ENCODE measurements around the gene DIP2A. TPM values are rescaled to one million over a fixed set of nuclear protein-coding genes. Genes with fewer than 3 reads are reported as not detected.

The DIP2A gene
- total and polyA plus RNA-seq, 2 of the 8 experiments (the other 6 are each of a cell fraction or from before 2014, with no cell fraction given): 16.0 to 27.1 TPM

DNA sequence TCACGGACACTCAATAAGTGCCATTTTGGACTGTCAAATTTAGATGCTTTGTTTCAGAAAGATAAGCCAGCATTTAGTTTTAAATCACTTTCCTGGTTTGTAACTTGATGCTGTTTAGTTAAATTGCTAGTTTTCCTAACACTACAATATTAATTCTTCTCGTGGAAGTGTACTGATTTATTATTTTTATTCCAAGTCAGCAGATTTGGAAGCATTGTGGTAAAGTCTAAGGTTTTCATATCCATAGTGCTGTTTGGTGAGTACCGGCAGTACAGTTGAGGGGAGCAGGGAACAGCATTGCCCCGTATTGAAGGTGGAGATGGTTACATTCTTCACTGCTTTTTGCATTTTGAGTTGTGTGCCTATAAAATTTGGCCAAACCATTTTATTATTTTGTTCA is 109.9 kb downstream of the DIP2A start:
- Histone ChIP-seq H3K4me2 (ENCODE audit: insufficient read depth in 1 of 2, low read depth in 2 of 2, low read length in 2 of 2) (no peak overlapping the region), H4K5ac (ENCODE audit: insufficient read length, low read depth, low read length) (no peak overlapping the region), H4K8ac (ENCODE audit: extremely low read depth, insufficient read depth, low read length) (no peak overlapping the region), H3K9me3 (ENCODE audit: insufficient read depth in 2 of 2, low read depth in 1 of 2, low read length in 1 of 2) (no peaks in the 10 kb centered on the region), H2AK5ac (ENCODE audit: low read depth, low read length) (no peak overlapping the region), H2BK120ac (replicated peaks; ENCODE audit: low read depth, low read length) (no peak overlapping the region), H3K4ac (replicated peaks; ENCODE audit: insufficient read length, low read depth, low read length) (no peak overlapping the region), H3K27me3 (replicated peaks in 1 of 4; ENCODE audit: control insufficient read depth in 3 of 4, extremely low read depth in 1 of 4, insufficient read depth in 3 of 4, low read length in 3 of 4) (no peaks in the 10 kb centered on the region), H3K56ac (replicated peaks; ENCODE audit: insufficient read length, low read depth, low read length) (no peak overlapping the region), H3K27ac (ENCODE audit: low read depth, low read length) (no peak overlapping the region), H4K20me1 (replicated peaks in 1 of 2; ENCODE audit: control insufficient read depth in 1 of 2, insufficient read depth in 2 of 2, low read length in 2 of 2) (peaks cover 0 to 3% of the 10 kb centered on the region in 2 experiments), H3K4me3 (ENCODE audit: extremely low read depth in 1 of 4, insufficient read depth in 2 of 4, low read depth in 3 of 4, low read length in 4 of 4) (no peak overlapping the region), H3K23me2 (ENCODE audit: low read depth, low read length) (no peaks in the 10 kb centered on the region), H2BK12ac (ENCODE audit: low read depth, low read length) (no peak overlapping the region), H2BK20ac (ENCODE audit: low read length) (no peak overlapping the region), H3K14ac (ENCODE audit: insufficient read length) (no peak overlapping the region), H3K79me1 (ENCODE audit: low read depth, low read length) (no peaks in the 10 kb centered on the region), H3K9ac (replicated peaks in 1 of 4; ENCODE audit: extremely low read depth in 1 of 4, low read depth in 3 of 4, low read length in 3 of 4) (no peak overlapping the region), H3K79me2 (ENCODE audit: control insufficient read depth in 1 of 2, insufficient read depth in 2 of 2, low read length in 2 of 2) (no peaks in the 10 kb centered on the region), H3K4me1 (replicated peaks in 1 of 4; ENCODE audit: control insufficient read depth in 3 of 4, insufficient read depth in 4 of 4, low read length in 3 of 4) (no peaks in the 10 kb centered on the region), H3K18ac (ENCODE audit: extremely low read depth, low read length) (no peak overlapping the region), H2AFZ (ENCODE audit: low read length) (no peak overlapping the region), H3K36me3 (ENCODE audit: control insufficient read depth in 2 of 4, insufficient read depth in 4 of 4, low read length in 3 of 4) (peaks cover 4 to 22% (median 13%) of the 10 kb centered on the region in 4 experiments; a peak in 5 of 8 replicates), H3K23ac (ENCODE audit: insufficient read length) (no peak overlapping the region), H2BK5ac (ENCODE audit: low read depth, low read length) (no peak overlapping the region), H2BK15ac (ENCODE audit: low read length) (no peak overlapping the region), H4K91ac (replicated peaks; ENCODE audit: insufficient read length, low read length) (no peak overlapping the region)
- DNase-seq (ENCODE audit: low read depth in 1 of 2, low spot score in 2 of 2) (no peak), FAIRE-seq (no peak)
- ChIA-PET CTCF (ENCODE audit: partially characterized antibody) (interaction anchor here (0.6 kb wide), 1 partner anchor 972 kb away, joined by 3 read pairs; no protein-coding TSS in a partner anchor), POLR2A (ENCODE audit: partially characterized antibody) (no interaction called here)
- 96% methylated on average over 4 of the region's 4 CpGs; no CpG with 5 or more reads in 1 of the 2 experiments for WGBS, 2 experiments (ENCODE audit: extremely low coverage in 1 of 2, insufficient coverage in 1 of 2, insufficient read length in 1 of 2, insufficient replicate concordance in 2 of 2, low coverage in 1 of 2, low lambda C conversion rate in 2 of 2, missing lambda C conversion rate in 1 of 2)
- no peak for TF ChIP-seq YY1 (IDR thresholded peaks at IDR 0.05; ENCODE audit: low read depth, low read length)
- TF ChIP-seq SP4 (IDR thresholded peaks at IDR 0.05; ENCODE audit: low read length): no peak
- no peak for TF ChIP-seq ASH2L (IDR thresholded peaks at IDR 0.05; ENCODE audit: low read length)
- no peak for TF ChIP-seq POLR2A (IDR thresholded peaks at IDR 0.05; ENCODE audit: control extremely low read depth in 1 of 2, low read depth in 2 of 2, low read length in 2 of 2)
- TF ChIP-seq KDM1A (IDR thresholded peaks at IDR 0.05; ENCODE audit: borderline replicate concordance, low read length): no peak
- TF ChIP-seq EZH2 (IDR thresholded peaks at IDR 0.05; ENCODE audit: low read depth, low read length, severe bottlenecking): no peak
- no peak for TF ChIP-seq TBP (IDR thresholded peaks at IDR 0.05; ENCODE audit: low read depth, low read length)
- no peak for TF ChIP-seq CBX5 (IDR thresholded peaks at IDR 0.05; ENCODE audit: low read depth, low read length)
- TF ChIP-seq CHD2 (IDR thresholded peaks at IDR 0.05; ENCODE audit: low read length): no peak
- TF ChIP-seq SP2 (IDR thresholded peaks at IDR 0.05; ENCODE audit: low read length): no peak
- TF ChIP-seq SUZ12 (IDR thresholded peaks at IDR 0.05; ENCODE audit: low read length): no peak
- TF ChIP-seq SRF (IDR thresholded peaks at IDR 0.05; ENCODE audit: low read depth, low read length): no peak
- no peak for TF ChIP-seq JUND (IDR thresholded peaks at IDR 0.05; ENCODE audit: low read length)
- TF ChIP-seq PHF8 (conservative IDR thresholded peaks at IDR 0.05; ENCODE audit: low read depth, low read length): no peak
- no peak for TF ChIP-seq RBBP5 (IDR thresholded peaks at IDR 0.05; ENCODE audit: borderline replicate concordance, low read depth, low read length)
